ENCODE data around the gene OGFOD2.

Gene OGFOD2

DNA sequence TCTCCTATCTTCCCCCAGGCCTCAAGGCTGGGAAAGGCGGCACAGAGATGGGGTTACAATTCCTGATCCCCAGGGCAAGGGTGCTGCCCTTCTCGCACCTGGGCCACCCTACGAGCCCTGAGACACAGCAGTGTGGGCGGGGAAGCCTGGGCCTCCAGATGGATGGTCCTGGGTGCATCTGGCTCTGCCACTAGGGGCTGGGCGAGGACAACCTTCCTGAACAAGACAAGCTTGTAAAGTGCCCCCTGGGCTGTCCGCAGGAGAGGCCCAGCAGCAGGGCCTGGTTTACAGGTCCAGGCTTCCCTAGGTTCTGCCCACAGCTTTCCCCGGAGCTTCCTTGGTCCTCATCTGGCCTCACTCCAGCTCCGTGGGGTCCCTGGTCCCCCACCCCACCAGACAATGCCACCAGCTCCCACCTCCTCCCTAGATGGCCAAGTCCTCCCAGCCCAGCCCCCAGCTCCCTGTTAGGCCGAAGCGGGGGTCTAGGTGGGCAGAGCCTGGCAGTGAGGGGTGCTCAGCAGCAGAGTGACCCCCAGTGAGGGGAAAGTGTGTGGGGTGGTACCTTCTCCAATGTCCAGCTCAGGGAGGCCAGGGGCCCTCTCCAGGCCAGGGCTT lies 14.3 kb downstream of the OGFOD2 start:
- DNase-seq = no peak

DNA sequence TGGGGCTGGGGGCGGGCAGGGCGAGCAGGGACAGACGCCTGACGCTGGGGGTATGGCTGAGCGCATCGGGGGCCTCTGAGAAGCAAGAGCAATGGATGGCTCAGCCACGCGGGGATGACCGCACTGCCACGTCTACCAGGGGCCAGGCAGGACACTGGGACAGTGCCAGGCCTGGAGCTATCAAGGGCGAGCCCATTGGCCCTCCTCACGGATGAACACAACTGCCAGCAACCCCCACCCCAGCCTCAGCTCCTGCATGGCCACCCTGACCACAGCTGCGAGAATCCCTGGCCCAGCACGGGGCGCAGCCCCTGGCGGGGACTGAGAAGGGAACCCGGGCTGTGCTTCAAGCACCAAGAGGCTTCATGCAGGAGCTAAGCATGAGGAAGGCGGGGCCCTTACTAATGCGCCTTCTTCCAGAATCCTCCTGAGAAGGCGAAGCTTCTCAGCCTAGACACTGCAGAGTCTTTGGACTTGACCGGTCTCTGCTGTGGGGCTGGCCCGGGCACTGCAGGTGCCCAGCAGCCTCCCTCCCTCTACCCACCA lies 14.9 kb downstream of the OGFOD2 start:
- DNase-seq = no peak

DNA sequence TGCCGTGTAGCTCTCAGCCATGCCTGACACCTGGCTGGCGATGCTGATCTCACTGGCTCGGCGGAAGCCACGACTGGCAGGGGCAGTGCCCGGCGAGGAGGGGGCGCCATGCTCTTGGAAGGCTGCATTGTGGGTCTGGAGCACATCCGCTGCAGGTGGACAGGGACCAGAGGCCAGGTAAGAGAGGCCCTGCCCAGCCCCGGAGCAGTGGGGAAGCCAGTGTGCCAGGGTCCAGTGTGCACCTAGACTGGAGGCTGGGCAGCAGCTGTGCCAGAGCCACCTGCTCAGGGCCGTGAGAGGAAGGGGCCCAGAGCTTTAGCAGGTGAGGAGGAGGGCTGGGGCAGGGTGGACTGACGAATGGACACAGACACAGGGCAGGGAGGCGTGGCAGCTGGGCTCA lies 15.5 kb downstream of the OGFOD2 start:
- no peak for DNase-seq

GRCh38 chr12:122990961-122991622 lies 16.0 kb downstream of the OGFOD2 start:
- no peak for DNase-seq

- no peak for DNase-seq
These were observed 16.7 kb downstream of the OGFOD2 start for GRCh38 chr12:122991623-122992275.

DNA sequence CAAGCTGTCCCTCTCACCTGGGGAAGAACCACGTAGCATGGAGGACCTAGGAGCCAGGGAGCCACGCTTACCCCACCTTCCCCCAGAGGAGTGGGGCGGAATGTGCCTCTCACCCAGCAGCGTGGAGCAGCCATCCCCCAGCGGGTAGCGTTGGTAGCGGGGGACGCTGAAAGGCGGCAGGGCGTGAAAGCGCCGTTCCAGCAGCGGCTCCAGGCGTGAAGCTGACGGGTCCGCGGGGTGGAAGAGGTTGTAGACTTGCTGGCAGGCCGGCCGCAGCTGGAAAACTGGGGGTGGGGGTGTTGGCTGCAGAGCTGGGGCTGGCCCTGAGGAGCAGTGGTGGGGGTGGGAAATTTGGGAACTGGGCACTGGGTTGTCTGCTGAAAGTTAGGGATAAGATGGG lies 17.3 kb downstream of the OGFOD2 start:
- DNase-seq = no peak

GRCh38 chr12:122994140-122994675 lies 19.2 kb downstream of the OGFOD2 start:
- DNase-seq = no peak

GRCh38 chr12:122994781-122995502 lies 19.9 kb downstream of the OGFOD2 start:
- DNase-seq = no peak

- no peak for DNase-seq
These were observed 20.6 kb downstream of the OGFOD2 start for GRCh38 chr12:122995503-122996187.

GRCh38 chr12:122996188-122996601 lies 21.2 kb downstream of the OGFOD2 start:
- DNase-seq = no peak

- no peak for DNase-seq
These were observed 21.7 kb downstream of the OGFOD2 start for GRCh38 chr12:122996621-122997342.

- DNase-seq = no peak
These were observed 22.6 kb downstream of the OGFOD2 start for GRCh38 chr12:122997343-122998250.

DNA sequence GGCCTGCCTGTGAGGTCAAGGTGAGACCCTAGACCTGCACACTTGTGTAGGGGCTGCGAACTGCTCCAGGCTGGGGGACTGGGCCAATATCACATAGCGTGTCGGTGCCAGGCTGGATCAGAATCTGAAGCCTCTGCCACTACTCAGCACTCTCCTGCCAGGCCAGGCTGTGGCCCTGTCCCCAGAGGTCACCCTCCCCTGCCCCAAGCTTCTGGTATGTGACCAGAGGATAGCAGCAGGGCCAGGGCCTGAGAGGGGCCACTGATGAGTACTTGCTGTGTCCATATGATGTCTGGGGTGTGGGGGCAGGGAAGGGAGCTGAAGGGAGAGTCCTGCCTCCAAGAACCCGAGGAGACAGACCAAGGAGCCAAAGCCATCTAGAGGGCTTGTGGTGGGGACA lies 23.3 kb downstream of the OGFOD2 start:
- DNase-seq = no peak

- no peak for DNase-seq
These were observed 24.3 kb downstream of the OGFOD2 start for GRCh38 chr12:122999196-122999946.

DNA sequence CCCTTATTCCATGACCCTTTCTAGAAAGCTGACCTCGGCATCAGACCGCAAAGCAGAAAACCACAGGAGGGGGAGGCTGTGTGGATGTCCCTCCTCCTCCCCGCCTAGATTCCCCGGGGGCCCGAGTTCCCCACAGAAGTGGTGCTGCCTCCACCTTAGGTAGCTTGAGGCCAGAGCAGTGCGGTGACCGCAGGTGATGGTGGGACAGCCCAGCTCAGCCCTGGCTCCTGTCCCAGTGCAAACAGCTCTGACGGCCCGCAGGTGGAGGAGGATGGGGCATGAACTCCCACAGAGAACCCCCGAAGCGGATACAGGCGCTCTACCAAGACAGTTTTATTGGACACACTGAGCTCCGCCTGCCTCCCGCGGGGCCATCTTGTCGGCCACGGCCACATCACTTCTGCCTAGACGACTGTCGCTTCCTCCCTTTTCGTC lies 25.0 kb downstream of the OGFOD2 start:
- DNase-seq = no peak

GRCh38 chr12:123000578-123000977 lies 25.5 kb downstream of the OGFOD2 start:
- no peak for DNase-seq

DNA sequence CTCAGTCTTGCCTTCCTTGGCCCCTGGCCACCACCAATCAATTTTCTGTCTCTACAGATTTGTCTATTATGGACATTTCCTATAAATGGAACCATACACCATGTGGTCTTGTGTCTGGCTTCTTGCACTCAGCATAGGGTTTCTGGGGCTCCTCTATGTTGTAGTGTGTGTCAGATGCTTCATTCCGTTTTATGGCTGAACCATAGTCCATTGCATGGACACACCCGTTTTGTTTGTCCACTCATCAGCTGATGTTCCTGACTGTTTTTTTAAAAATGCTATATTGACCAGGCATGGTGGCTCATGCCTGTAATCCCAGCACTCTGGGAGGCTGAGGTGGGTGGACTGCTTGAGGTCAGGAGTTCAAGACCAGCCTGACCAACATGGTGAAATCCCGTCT lies 26.4 kb downstream of the OGFOD2 start:
- no peak for DNase-seq

GRCh38 chr12:123003257-123003656 lies 28.2 kb downstream of the OGFOD2 start:
- DNase-seq = no peak

DNA sequence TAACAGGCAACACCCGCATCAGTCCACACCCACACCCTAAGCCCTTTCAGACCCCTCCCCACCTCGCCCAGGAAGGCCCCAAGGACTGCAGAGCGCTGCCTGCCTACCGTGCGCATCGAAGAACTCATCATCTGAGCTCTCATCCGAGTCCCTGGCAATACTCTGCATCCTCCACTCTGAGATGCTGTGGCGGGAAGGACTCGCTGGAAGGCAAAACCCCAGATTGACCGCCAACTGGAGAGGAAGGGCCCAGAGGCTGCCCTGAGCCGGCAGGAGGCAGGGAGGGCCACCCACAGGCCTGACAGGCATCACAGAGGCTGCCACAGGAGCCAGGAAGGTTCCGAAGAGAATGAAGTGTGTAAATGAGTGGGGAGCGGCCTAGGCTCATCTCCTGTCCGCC lies 29.2 kb downstream of the OGFOD2 start:
- no peak for DNase-seq
